Esophagus squamous epithelium (tissue), 5 donors: Measurements from ENCODE around the gene SRBD1. TPM values are rescaled to one million over a fixed set of nuclear protein-coding genes. Genes with fewer than 3 reads are reported as not detected.

Source experiments
- DNase-seq: peaks from one replicate; lab custom pipeline; 2025; lab: John Stamatoyannopoulos, UW
- H3K27ac ChIP-seq, 4 donors: fragments of 200-600 bp; sonication (generic); one replicate each; pipeline ENCODE4 v1.5.1; 2016 to 2019; ENCODE audit warnings: mild to moderate bottlenecking in 1 of 4
- H3K27me3 ChIP-seq, 4 donors: fragments of 200-600 bp; sonication (generic); 1 replicate in 3 of 4; 2 replicates in 1 of 4; pipeline versions ENCODE4 v1.5.1 to v1.6.0; 2017 to 2021; ENCODE audit warnings: antibody characterized with exemption in 1 of 4
- H3K36me3 ChIP-seq, 3 donors: fragments of 200-600 bp; sonication (generic); one replicate each; pipeline ENCODE4 v1.5.1; 2016 to 2019
- H3K4me1 ChIP-seq, 3 donors: fragments of 200-600 bp; sonication (generic); one replicate each; pipeline ENCODE4 v1.5.1; 2017 to 2019
- H3K4me3 ChIP-seq, 4 donors: fragments of 200-600 bp; sonication (generic); 1 replicate in 3 of 4; 2 replicates in 1 of 4; pipeline ENCODE4 v1.5.1; 2016 to 2019; ENCODE audit warnings: mild to moderate bottlenecking in 2 of 4, moderate library complexity in 1 of 4
- H3K9me3 ChIP-seq, 3 donors: fragments of 200-600 bp; sonication (generic); one replicate each; pipeline ENCODE4 v1.5.1; 2016 to 2019
- POLR2A ChIP-seq, 4 donors: fragments of 450-650 bp; IDR thresholded peaks; one replicate each; pipeline ENCODE4 v1.6.1; 2017; ENCODE audit warnings: antibody characterized with exemption in 4 of 4, mild to moderate bottlenecking in 4 of 4, moderate library complexity in 3 of 4
- WGBS, 2 donors: methylation state at CpG; one replicate each; pipeline ENCODE4 v1.1.5; 2018; 5-methylcytosine and 5-hydroxymethylcytosine counted together
- intact Hi-C: fragments of 100-400 bp; cut with DNase I; formaldehyde crosslinking; loops from one replicate; pipeline ENCODE4 v1.15.0; 2022
- total RNA-seq, 4 donors: library from RNA; depleted of rRNA; stranded (reverse); fragments of >200 nt; gene quantifications; one replicate each; pipeline ENCODE4 v1.1.0, GENCODE V29; 2016
- TF ChIP-seq, protein P1 (sequence below), 6 experiments: fragments of 450-650 bp in 4 of 6; fragments of 200-600 bp in 2 of 6; sonication (generic) in 2 of 6; IDR thresholded peaks; one replicate each; pipeline ENCODE4 v1.5.1; 2016 to 2019; ENCODE audit warnings: antibody characterized with exemption in 6 of 6, mild to moderate bottlenecking in 4 of 6, moderate library complexity in 4 of 6
- donor health status: DM: yes; HTN: yes; CAD: no.

SRBD1 gene
- total RNA-seq, 4 donors from 2014 or later: 5.0 to 21.6 (median 13.1) TPM

DNA sequence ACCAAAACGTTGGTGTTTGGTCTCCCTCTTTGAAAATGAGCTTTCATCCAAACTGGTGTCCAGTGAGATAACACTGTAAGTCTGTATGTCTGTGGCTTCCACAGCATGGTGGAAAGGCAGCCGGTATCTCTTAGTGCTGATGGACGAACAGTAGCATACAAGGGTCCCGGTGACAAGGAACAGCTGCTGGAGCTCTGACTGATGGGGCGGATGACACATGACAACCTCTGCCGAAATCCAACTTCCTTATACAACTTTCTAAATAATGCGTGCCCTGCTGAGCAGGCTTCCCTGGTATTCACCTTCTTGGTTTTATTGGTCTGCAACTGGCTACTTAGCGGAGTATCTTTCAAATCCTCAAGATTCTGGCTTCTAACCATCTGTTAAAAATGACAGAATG, 216.2 kb downstream of the SRBD1 start:
- Histone ChIP-seq H3K9me3 (no peaks in the 10 kb centered on the region), H3K4me1 (no peaks in the 10 kb centered on the region), H3K27ac (no peak overlapping the region), H3K4me3 (no peak overlapping the region), H3K36me3 (peaks cover 0 to 7% (median 0%) of the 10 kb centered on the region in 3 donors), H3K27me3 (no peaks in the 10 kb centered on the region)
- intact Hi-C loops: no loop called here
- no peak for DNase-seq
- 82 to 91% methylated on average over 8 of the region's 8 CpGs for WGBS, 2 donors
- TF ChIP-seq, protein P1, sequence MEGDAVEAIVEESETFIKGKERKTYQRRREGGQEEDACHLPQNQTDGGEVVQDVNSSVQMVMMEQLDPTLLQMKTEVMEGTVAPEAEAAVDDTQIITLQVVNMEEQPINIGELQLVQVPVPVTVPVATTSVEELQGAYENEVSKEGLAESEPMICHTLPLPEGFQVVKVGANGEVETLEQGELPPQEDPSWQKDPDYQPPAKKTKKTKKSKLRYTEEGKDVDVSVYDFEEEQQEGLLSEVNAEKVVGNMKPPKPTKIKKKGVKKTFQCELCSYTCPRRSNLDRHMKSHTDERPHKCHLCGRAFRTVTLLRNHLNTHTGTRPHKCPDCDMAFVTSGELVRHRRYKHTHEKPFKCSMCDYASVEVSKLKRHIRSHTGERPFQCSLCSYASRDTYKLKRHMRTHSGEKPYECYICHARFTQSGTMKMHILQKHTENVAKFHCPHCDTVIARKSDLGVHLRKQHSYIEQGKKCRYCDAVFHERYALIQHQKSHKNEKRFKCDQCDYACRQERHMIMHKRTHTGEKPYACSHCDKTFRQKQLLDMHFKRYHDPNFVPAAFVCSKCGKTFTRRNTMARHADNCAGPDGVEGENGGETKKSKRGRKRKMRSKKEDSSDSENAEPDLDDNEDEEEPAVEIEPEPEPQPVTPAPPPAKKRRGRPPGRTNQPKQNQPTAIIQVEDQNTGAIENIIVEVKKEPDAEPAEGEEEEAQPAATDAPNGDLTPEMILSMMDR (IDR thresholded peaks at IDR 0.05): no peak
- TF ChIP-seq POLR2A (IDR thresholded peaks at IDR 0.05): no peak

DNA sequence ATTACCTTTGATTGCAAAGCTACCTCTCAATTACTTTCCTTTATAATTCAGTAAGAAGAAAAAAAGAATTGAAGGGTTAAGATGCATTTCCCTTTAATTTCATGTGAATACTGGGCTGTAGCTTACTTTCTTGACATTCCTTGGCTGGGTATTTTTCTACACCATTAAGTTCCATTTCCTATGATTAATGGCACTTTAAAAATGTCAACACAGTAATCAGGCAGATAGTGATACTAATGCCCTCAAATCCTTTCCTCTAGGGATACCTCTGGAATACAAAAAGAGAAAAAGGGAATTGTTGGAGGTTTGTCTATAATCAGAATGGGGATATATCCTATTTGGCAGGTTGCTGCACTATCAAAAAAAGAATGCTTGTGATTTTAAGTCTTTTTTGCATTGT, 216.9 kb downstream of the SRBD1 start:
- Histone ChIP-seq H3K9me3 (no peaks in the 10 kb centered on the region), H3K27me3 (no peaks in the 10 kb centered on the region), H3K4me1 (peaks cover 0 to 4% (median 0%) of the 10 kb centered on the region in 3 donors), H3K4me3 (no peak overlapping the region), H3K36me3 (peaks cover 0 to 7% (median 0%) of the 10 kb centered on the region in 3 donors), H3K27ac (no peak overlapping the region)
- TF ChIP-seq, protein P1 (IDR thresholded peaks at IDR 0.05): no peak
- TF ChIP-seq POLR2A (IDR thresholded peaks at IDR 0.05): no peak
- intact Hi-C loops: no loop called here
- no peak for DNase-seq

DNA sequence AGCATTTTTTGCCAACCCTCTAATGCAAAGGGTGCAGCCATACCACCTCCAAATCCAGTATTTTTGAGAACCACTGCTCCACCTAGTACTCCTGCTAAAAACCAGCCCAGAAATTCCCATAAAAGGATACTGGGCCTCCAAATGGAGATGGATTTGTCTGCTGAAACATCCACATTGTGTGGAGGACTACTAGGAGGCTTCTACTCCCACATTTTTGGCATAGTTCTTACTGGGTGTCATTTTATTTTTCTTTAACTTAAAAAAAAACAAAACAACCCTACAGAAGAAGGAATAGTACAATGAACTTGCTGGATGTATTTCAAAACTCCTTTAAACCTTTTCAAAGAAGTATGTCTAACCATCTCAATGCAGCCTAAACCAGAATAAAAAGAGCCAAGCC, 219.2 kb downstream of the SRBD1 start:
- H3K36me3 ChIP-seq: peaks cover 0 to 7% (median 0%) of the 10 kb centered on the region in 3 donors

DNA sequence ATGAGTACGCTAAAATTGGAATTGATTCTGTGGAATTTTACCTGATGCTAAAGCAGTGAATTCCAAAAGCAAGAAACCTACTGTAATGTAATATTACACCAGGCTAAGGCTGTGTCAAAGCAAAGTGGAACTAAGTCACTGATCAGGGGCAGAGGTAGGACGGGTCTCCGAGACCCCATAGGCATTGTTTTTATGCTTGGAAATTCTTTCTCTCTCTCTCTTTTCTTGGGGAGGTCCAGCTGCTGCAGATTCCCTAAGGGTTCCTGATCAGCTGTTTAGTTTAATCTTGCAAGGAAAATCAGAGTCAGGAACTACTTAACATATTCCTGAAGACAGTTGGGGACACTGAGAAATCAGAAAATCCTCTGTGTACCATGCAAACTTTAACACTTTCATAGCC, 220.2 kb downstream of the SRBD1 start:
- Histone ChIP-seq H3K9me3 (no peaks in the 10 kb centered on the region), H3K36me3 (peaks cover 0 to 7% (median 0%) of the 10 kb centered on the region in 3 donors), H3K27me3 (no peaks in the 10 kb centered on the region), H3K4me3 (no peak overlapping the region), H3K27ac (no peak overlapping the region), H3K4me1 (peaks cover 0 to 17% (median 0%) of the 10 kb centered on the region in 3 donors)
- TF ChIP-seq, protein P1 (IDR thresholded peaks at IDR 0.05): no peak
- no peak for TF ChIP-seq POLR2A (IDR thresholded peaks at IDR 0.05)
- DNase-seq: no peak
- WGBS, 2 donors: 85 to 89% methylated on average over 3 of the region's 3 CpGs
- intact Hi-C loops: no loop called here

More for the DNA sequence above, 219.2 kb downstream of the SRBD1 start:
- Histone ChIP-seq H3K27ac (no peak overlapping the region), H3K4me1 (peaks cover 0 to 17% (median 0%) of the 10 kb centered on the region in 3 donors), H3K4me3 (no peak overlapping the region), H3K27me3 (no peaks in the 10 kb centered on the region), H3K9me3 (no peaks in the 10 kb centered on the region)
- TF ChIP-seq, protein P1 (IDR thresholded peaks at IDR 0.05): no peak
- TF ChIP-seq POLR2A (IDR thresholded peaks at IDR 0.05): no peak
- no peak for DNase-seq
- intact Hi-C loops: no loop called here

DNA sequence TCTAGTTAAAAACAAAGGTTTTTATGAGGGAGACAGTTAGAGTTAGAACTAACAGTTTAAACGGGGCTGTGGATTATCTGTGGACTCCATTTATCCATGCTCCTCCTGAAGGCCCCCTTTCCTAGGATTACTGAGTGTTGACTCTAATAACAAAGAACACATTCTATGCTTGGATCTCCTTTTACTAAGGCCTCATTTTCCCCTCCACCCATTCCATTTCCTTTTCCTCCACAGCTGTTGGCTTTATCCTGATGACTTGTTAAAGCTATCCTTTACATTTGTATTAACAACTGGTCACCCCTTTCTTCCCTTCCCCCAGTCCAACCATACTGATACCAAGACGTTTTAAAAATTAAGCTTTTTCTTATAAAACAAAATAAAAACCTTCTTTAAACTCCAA, 220.6 kb downstream of the SRBD1 start:
- H3K4me1 ChIP-seq: peaks cover 0 to 17% (median 0%) of the 10 kb centered on the region in 3 donors
- 53 to 61% methylated on average over 2 of the region's 2 CpGs for WGBS, 2 donors
- no peaks in the 10 kb centered on the region for H3K27me3 ChIP-seq
- DNase-seq: no peak
- H3K27ac ChIP-seq: no peak overlapping the region
- intact Hi-C loops: no loop called here
- no peak for TF ChIP-seq POLR2A (IDR thresholded peaks at IDR 0.05)
- TF ChIP-seq, protein P1 (IDR thresholded peaks at IDR 0.05): no peak
- H3K36me3 ChIP-seq: peaks cover 0 to 7% (median 0%) of the 10 kb centered on the region in 3 donors
- H3K9me3 ChIP-seq: no peaks in the 10 kb centered on the region
- no peak overlapping the region for H3K4me3 ChIP-seq
